BLaER1 treated with 17β-estradiol and CSF1 and Interleukin-3, amounts not matched to agents 10 nM and 100 nM (cell line): ENCODE data around the gene DLG5.

Source experiments
- H3K27ac ChIP-seq, 11 experiments: shearing (Covaris generic); formaldehyde crosslinking; 2 replicates each; pipeline ENCODE4 v1.8.1; 2022
- H3K27me3 ChIP-seq, 11 experiments: shearing (Covaris generic); formaldehyde crosslinking; 2 replicates each; pipeline ENCODE4 v1.8.1; 2022
- H3K36me3 ChIP-seq, 11 experiments: shearing (Covaris generic); formaldehyde crosslinking; 2 replicates each; pipeline ENCODE4 v1.8.1; 2022
- H3K4me1 ChIP-seq, 10 experiments: shearing (Covaris generic); formaldehyde crosslinking; 2 replicates each; pipeline ENCODE4 v1.8.1; 2022
- H3K4me2 ChIP-seq, 11 experiments: shearing (Covaris generic); formaldehyde crosslinking; 2 replicates each; pipeline ENCODE4 v1.8.1; 2022
- H3K4me3 ChIP-seq, 10 experiments: shearing (Covaris generic); formaldehyde crosslinking; 2 replicates each; pipeline ENCODE4 v1.8.1; 2022
- H3K9ac ChIP-seq, 11 experiments: shearing (Covaris generic); formaldehyde crosslinking; 2 replicates each; pipeline ENCODE4 v1.8.1; 2022
- H3K9me3 ChIP-seq, 11 experiments: shearing (Covaris generic); formaldehyde crosslinking; replicated peaks in 1 of 11; 2 replicates each; pipeline ENCODE4 v1.8.1; 2022
- H4K20me1 ChIP-seq, 11 experiments: shearing (Covaris generic); formaldehyde crosslinking; 2 replicates each; pipeline ENCODE4 v1.8.1; 2022
- Cebpa-rat ChIP-seq, 11 experiments: shearing (Covaris generic); IDR thresholded peaks; 2 replicates each; pipeline ENCODE4 v1.8.1; 2022

The DLG5 gene

GRCh38 chr10:77873536-77874380, 52.8 kb downstream of the DLG5 start:
- Histone ChIP-seq H3K36me3 (peaks cover 0 to 3% (median 0%) of the 10 kb centered on the region in 11 experiments; a peak in 1 of 22 replicates), H3K27ac (peak overlapping the region in 1 of 11 experiments; percentile 12; a peak in 3 of 22 replicates), H3K9ac (peak overlapping the region in 3 of 11 experiments; percentile 13 to 46 (median 15); a peak in 1 of 22 replicates), H3K4me1 (peaks cover 29 to 56% (median 41%) of the 10 kb centered on the region in 10 experiments), H4K20me1 (peaks cover 4 to 66% (median 55%) of the 10 kb centered on the region in 11 experiments; a peak in 17 of 22 replicates), H3K9me3 (no peaks in the 10 kb centered on the region), H3K4me3 (no peak overlapping the region), H3K4me2 (peak overlapping the region; percentile 52 to 84 (median 69)), H3K27me3 (no peaks in the 10 kb centered on the region)
- TF ChIP-seq Cebpa-rat (IDR thresholded peaks at IDR 0.05): no peak

- no peak overlapping the region for H3K9ac ChIP-seq
- H4K20me1 ChIP-seq: peaks cover 4 to 59% (median 48%) of the 10 kb centered on the region in 11 experiments; a peak in 16 of 22 replicates
- no peak overlapping the region for H3K27ac ChIP-seq
- H3K27me3 ChIP-seq: no peaks in the 10 kb centered on the region
- no peaks in the 10 kb centered on the region for H3K9me3 ChIP-seq
- peaks cover 0 to 6% (median 0%) of the 10 kb centered on the region in 11 experiments; a peak in 3 of 22 replicates for H3K36me3 ChIP-seq
- no peak overlapping the region for H3K4me3 ChIP-seq
- TF ChIP-seq Cebpa-rat (IDR thresholded peaks at IDR 0.05): no peak
- peak overlapping the region in 10 of 11 experiments; percentile 52 to 82 (median 68); a peak in 19 of 22 replicates for H3K4me2 ChIP-seq
- H3K4me1 ChIP-seq: peaks cover 22 to 49% (median 34%) of the 10 kb centered on the region in 10 experiments
Observed at GRCh38 chr10:77872947-77873535, 53.5 kb downstream of the DLG5 start.

- peak overlapping the region in 5 of 11 experiments; percentile 52 to 82 (median 64); a peak in 6 of 22 replicates for H3K4me2 ChIP-seq
- no peak overlapping the region for H3K9ac ChIP-seq
- no peak overlapping the region for H3K27ac ChIP-seq
- peaks cover 1 to 52% (median 41%) of the 10 kb centered on the region in 11 experiments; a peak in 16 of 22 replicates for H4K20me1 ChIP-seq
- no peak for TF ChIP-seq Cebpa-rat (IDR thresholded peaks at IDR 0.05)
- no peaks in the 10 kb centered on the region for H3K9me3 ChIP-seq
- H3K27me3 ChIP-seq: no peaks in the 10 kb centered on the region
- H3K4me1 ChIP-seq: peaks cover 15 to 42% (median 27%) of the 10 kb centered on the region in 10 experiments
- no peak overlapping the region for H3K4me3 ChIP-seq
- H3K36me3 ChIP-seq: peaks cover 0 to 12% (median 2%) of the 10 kb centered on the region in 11 experiments; a peak in 7 of 22 replicates
Observed at GRCh38 chr10:77872151-77872946, 54.2 kb downstream of the DLG5 start.

- Histone ChIP-seq H3K27me3 (no peaks in the 10 kb centered on the region), H4K20me1 (peaks cover 0 to 36% (median 28%) of the 10 kb centered on the region in 11 experiments; a peak in 15 of 22 replicates), H3K4me3 (no peak overlapping the region), H3K9ac (no peak overlapping the region), H3K4me2 (no peak overlapping the region), H3K36me3 (peaks cover 6 to 30% (median 18%) of the 10 kb centered on the region in 11 experiments; a peak in 13 of 22 replicates), H3K9me3 (no peaks in the 10 kb centered on the region), H3K4me1 (peaks cover 12 to 31% (median 19%) of the 10 kb centered on the region in 10 experiments), H3K27ac (no peak overlapping the region)
- no peak for TF ChIP-seq Cebpa-rat (IDR thresholded peaks at IDR 0.05)
Observed at GRCh38 chr10:77869626-77870420, 56.7 kb downstream of the DLG5 start.

GRCh38 chr10:77868523-77868922, 58.0 kb downstream of the DLG5 start:
- H3K4me2 ChIP-seq: no peak overlapping the region
- H3K4me1 ChIP-seq: peaks cover 2 to 21% (median 8%) of the 10 kb centered on the region in 10 experiments
- H3K27me3 ChIP-seq: no peaks in the 10 kb centered on the region
- H3K36me3 ChIP-seq: peaks cover 6 to 30% (median 18%) of the 10 kb centered on the region in 11 experiments; a peak in 13 of 22 replicates
- H4K20me1 ChIP-seq: peaks cover 0 to 28% (median 15%) of the 10 kb centered on the region in 11 experiments; a peak in 14 of 22 replicates
- no peak overlapping the region for H3K4me3 ChIP-seq
- H3K27ac ChIP-seq: no peak overlapping the region
- no peaks in the 10 kb centered on the region for H3K9me3 ChIP-seq
- no peak for TF ChIP-seq Cebpa-rat (IDR thresholded peaks at IDR 0.05)
- H3K9ac ChIP-seq: no peak overlapping the region

- TF ChIP-seq Cebpa-rat (IDR thresholded peaks at IDR 0.05): no peak
- peaks cover 6 to 30% (median 18%) of the 10 kb centered on the region in 11 experiments; a peak in 13 of 22 replicates for H3K36me3 ChIP-seq
- no peak overlapping the region for H3K4me2 ChIP-seq
- no peak overlapping the region for H3K9ac ChIP-seq
- H3K27ac ChIP-seq: no peak overlapping the region
- no peaks in the 10 kb centered on the region for H3K27me3 ChIP-seq
- H3K9me3 ChIP-seq: no peaks in the 10 kb centered on the region
- peaks cover 0 to 8% (median 0%) of the 10 kb centered on the region in 10 experiments; a peak in 5 of 20 replicates for H3K4me1 ChIP-seq
- H3K4me3 ChIP-seq: no peak overlapping the region
- H4K20me1 ChIP-seq: peaks cover 0 to 15% (median 5%) of the 10 kb centered on the region in 11 experiments; a peak in 7 of 22 replicates
Observed at GRCh38 chr10:77867124-77867719, 59.3 kb downstream of the DLG5 start.

GRCh38 chr10:77866598-77866997, 60.0 kb downstream of the DLG5 start:
- no peak for TF ChIP-seq Cebpa-rat (IDR thresholded peaks at IDR 0.05)
- H3K9ac ChIP-seq: no peak overlapping the region
- no peak overlapping the region for H3K4me2 ChIP-seq
- peaks cover 0 to 11% (median 0%) of the 10 kb centered on the region in 11 experiments; a peak in 4 of 22 replicates for H4K20me1 ChIP-seq
- no peaks in the 10 kb centered on the region for H3K9me3 ChIP-seq
- peaks cover 0 to 7% (median 0%) of the 10 kb centered on the region in 10 experiments; a peak in 3 of 20 replicates for H3K4me1 ChIP-seq
- H3K4me3 ChIP-seq: no peak overlapping the region
- H3K36me3 ChIP-seq: peaks cover 6 to 30% (median 18%) of the 10 kb centered on the region in 11 experiments; a peak in 13 of 22 replicates
- H3K27me3 ChIP-seq: no peaks in the 10 kb centered on the region
- no peak overlapping the region for H3K27ac ChIP-seq
